ACHN (cell line): ENCODE measurements around the gene CRY2.
"Not testable (repeated sequence)": the region's sequence is repeated elsewhere in the genome, so short reads cannot be mapped to it uniquely, and the experiment has no call there.

Source experiments
- DNase-seq: peaks from one replicate; pipeline ENCODE4 v3.0.0-alpha.2; 2015
- in situ Hi-C: cut with HindIII; loops from 2 replicates; pipeline ENCODE4 v1.10.0; 2017; ENCODE audit warnings: low sequenced_read_pairs, low pct_ligation_motif_present, low pct_unique_long_range_greater_than_20kb

The CRY2 gene

DNA sequence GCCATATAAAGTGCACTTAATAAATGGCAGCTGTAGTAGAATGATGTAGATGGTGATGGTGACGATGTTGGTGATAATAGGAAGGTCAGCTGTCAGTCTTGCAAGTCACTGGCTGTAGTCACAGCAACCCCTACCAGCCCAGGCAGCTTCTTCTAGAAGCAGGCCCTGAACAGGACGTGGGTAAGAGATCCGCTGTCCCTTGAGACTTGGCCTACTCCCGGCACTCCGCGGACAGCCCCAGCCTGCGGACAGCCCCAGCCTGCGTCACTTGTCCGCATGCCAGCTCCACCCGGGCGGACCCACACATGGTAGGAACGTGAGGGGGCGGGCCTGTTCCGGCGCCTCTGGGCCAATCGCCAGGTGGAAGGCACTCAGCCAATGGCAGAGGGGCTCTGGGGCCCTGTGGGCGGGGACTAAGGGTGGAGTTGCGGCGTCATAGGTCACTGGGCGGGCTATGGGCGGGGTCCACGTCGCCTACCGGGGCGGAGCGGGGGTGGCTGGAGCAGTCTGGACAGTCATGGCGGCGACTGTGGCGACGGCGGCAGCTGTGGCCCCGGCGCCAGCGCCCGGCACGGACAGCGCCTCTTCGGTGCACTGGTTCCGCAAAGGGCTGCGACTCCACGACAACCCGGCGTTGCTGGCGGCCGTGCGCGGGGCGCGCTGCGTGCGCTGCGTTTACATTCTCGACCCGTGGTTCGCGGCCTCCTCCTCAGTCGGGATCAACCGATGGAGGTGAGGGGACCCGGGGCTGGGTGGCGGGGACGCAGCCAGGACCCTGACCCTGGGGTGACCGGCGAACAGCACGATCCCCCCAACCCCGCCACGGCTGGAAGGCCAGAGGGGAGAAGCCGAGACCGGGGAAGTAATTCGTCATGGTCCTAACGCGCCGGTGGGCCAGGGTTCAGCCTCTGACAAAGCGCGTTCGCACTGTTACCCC lies at the start of gene CRY2:
Gene CRY2, plus strand, starts transcription at position 502 of the 937 bp plus-strand sequence. Its CDS starts 16 bp downstream, at position 518.
- in situ Hi-C loops = no loop called here
- DNase-seq = peak; percentile 94

DNA sequence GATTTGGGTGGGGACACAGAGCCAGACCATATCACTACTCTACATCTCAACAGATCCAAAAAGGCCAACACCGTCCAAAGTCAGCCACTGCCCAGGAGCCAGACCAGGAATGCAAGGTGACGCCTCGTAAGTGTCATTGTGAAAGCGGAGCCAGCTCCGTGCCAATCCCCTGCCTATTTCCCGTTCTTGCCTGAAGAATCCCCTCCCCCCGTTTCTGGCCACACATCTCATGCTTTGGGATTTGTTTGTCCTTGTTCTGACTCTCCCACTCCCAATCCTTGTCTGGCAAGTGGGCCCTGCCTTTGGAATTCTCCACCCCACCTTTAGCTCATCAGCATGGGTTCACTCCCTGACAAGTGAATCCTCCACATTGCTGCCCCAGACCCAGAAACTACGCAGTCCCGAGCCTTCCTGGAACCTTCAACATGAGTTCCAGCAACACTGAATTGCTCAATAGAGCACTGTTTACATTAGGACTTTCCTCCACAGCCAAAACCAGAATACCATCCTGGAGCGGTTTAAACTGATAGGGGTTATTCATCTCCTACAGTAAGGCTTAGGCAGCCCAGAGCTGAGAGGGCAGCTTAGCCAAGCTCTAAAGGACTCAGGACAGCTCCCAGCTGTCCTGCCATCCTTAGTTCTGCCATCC lies 48.4 kb upstream of the CRY2 start:
- in situ Hi-C loops = no loop called here
- no peak for DNase-seq

DNA sequence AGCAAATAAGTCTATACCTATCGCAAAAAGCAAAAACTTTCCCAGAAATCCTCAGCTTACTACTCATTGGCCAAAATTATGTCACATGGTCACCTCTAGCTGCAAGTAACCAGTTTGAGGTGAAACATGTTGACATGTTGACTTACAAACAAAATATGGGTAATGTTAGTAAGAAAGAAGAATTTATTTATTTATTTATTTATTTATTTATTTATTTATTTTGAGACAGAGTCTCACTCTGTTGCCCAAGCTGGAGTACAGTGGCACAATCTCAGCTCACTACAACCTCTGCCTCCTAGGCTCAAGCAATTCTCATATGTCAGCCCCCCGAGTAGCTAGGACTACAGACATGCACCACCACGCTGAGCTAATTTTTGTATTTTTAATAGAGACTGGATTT lies 47.7 kb upstream of the CRY2 start:
- in situ Hi-C loops = no loop called here
- DNase-seq = no peak

DNA sequence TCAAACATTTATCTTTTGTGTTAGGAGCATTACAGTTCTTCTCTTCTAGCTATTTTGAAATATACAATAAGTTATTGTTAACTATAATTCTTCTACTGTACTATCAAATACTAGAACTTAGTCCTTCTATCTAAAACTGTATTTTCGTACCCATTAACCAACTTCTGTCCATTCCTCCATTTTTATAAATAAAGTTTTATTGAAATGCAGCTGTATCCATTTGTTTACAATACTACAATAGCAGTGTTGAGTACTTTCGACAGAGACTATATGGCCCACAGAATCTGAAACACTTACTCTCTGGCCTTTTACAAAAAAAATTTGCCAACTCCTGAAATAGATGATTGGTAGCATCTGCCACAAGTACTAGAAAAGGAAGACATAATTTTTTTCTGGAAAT lies 47.0 kb upstream of the CRY2 start:
- in situ Hi-C loops = no loop called here
- no peak for DNase-seq

DNA sequence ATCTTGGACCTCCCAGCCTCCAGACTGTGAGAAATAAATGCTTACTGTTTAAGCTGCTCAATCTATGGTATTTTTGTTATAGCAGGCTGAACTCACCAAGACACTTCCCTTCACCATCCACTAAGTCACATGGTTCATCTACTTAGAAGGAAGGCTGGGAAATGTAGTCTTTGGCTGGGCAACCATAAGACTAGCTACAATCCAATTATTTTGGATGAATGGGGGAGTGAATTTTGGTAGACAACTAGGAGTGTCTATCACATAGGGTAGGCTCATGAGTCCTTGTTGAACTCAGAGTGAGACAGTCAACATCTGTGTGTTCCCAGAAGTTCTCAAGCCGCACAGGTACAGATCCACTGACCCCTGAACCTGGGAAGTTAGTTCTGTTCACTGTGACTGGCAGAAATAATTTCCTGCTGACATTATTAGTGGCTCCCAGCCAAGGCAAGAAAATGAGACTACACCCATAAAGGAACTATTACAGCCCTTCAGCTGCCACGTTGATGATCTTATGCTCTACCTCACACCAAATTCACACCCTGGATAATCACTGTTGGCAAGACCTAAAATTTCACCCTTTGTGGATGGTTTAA lies 45.5 kb upstream of the CRY2 start:
- DNase-seq = no peak
- in situ Hi-C loops = no loop called here

DNA sequence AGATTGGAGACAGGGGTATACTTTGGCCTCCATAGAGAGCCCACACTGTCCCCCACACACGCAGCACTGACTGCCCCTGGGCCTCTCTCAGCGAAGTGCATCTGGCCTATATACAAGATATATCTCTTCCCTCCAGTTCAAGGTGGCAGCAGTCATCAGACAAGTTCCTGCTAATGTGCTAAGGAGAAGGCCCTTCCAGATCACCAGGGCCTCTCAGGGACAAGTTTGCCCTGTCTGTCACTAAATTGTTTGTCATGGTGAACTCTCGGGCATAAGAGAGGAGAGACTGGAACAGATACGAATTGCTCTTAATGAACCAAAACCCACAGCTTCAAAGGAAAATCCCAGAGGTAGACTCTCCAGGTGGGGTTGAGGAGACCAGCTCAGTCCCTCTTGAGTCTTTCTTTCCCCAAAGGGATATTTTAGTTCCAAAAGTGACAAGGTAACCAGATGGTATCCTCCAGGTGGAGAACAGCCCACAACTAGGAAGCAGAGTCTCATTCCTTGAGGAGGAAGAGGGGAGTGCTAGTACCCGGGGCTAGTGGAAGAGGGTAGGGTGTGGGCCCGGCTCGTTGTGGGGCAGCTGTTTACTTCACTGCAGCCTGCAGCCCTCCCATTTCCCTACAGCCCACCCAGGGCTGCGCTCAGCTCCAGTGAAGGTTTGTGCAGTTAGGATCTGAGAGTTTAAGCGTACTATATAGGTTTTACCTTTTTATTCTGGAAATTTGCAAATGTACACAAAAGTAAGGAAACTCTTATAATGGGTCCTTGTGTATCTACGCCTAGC lies 44.6 kb upstream of the CRY2 start:
- in situ Hi-C loops = no loop called here
- DNase-seq = no peak

DNA sequence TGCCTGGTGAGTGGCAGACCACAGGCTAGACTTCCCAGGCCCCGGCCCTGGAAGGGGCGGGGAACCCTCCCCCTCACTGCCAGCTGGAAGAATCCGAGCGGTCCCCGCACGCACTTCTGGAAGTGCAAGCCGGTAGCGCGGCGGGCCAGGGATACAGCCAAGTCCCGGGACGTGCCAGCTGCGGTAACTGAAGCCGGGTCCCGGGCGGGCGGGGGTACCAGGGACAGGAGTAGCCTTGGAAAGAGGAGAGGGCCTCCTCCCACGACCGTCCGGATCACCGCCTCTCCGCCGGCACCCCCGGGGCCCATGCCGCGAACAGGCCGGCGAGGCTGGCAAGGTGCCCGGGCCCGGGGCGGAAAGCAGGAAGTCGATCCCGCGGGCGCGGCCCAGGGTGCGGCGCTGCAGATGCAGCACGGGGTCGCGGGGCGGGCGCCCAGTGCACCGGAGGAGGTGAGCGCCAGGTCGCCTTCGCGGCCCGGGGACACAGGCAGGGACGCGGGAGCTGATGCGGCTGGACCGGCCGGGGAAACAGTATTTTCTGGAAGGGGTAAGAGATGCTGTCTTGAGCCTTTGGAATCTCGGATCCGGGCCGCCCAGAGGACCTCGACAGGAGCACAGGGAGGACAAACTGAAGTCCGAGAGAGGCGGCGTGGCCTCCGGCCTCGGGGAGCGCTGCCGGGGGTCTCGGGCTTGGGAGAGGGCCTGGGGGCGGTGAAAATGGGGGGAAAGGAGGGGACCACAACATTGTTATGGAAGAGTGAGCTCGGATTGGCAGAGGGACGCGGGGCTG lies 43.1 kb upstream of the CRY2 start:
- in situ Hi-C loops = no loop called here
- DNase-seq = peak; percentile 54

DNA sequence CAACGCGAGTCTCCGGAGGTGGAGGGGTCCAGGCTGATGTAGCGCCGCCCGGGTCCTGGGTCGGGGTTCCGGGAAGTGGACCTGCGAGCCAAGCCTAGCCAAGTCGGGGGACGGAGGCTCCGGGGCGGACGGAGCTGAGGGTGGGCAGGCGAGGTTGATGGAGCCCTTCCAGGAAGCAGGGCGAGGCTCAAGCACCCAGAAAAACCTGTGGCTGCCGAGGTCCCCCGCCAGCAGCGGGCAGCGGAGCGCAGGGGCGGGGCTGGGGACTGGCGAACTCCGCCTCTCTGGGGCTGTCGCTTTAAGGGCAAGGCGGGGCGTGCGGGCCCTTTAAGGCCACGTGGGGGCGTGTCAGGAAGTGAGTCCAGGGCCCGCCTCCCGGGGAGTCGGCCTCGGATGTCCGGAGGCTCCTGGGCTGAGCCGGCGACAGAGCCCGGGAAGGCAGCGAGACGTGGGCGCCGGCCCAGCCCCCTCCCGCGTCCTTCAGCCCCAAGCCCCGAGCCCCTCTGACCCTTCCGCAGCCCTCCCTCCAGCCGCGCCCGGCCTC lies 42.4 kb upstream of the CRY2 start, which contains the start of gene SLC35C1:
Gene SLC35C1, plus strand, starts transcription at position 389 of the 544 bp plus-strand sequence. CDS start 653 bp downstream, outside the sequence.
- in situ Hi-C loops = no loop called here

DNA sequence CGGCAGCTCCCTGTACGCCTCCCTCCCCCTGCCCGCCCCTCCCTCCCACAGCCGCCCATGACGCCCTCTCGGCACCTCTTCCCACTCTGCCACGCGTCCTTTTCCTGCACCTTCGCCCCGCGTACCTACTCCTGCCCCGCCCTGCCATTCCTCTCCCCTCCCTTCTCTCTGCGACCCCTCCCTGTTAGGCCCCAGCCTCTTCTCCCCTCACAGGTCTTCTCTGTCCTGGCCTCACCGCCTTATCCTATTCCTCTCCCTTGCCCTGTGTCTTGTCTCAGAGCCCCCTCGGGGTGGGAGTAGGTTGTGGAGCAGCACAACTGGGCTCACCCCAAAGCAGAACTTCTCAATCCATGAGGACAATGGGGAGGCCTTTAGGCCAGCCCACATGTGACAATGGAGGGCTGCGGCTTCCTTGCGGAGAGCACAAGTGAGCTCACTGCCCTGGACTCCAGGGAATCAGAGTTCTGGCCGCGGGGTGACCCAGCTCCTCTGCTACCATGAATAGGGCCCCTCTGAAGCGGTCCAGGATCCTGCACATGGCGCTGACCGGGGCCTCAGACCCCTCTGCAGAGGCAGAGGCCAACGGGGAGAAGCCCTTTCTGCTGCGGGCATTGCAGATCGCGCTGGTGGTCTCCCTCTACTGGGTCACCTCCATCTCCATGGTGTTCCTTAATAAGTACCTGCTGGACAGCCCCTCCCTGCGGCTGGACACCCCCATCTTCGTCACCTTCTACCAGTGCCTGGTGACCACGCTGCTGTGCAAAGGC lies 41.8 kb upstream of the CRY2 start:
- DNase-seq = peak; percentile 57
- in situ Hi-C loops = no loop called here

More for the DNA sequence above, 42.4 kb upstream of the CRY2 start, which contains the start of gene SLC35C1:
- peak; percentile 93 for DNase-seq

DNA sequence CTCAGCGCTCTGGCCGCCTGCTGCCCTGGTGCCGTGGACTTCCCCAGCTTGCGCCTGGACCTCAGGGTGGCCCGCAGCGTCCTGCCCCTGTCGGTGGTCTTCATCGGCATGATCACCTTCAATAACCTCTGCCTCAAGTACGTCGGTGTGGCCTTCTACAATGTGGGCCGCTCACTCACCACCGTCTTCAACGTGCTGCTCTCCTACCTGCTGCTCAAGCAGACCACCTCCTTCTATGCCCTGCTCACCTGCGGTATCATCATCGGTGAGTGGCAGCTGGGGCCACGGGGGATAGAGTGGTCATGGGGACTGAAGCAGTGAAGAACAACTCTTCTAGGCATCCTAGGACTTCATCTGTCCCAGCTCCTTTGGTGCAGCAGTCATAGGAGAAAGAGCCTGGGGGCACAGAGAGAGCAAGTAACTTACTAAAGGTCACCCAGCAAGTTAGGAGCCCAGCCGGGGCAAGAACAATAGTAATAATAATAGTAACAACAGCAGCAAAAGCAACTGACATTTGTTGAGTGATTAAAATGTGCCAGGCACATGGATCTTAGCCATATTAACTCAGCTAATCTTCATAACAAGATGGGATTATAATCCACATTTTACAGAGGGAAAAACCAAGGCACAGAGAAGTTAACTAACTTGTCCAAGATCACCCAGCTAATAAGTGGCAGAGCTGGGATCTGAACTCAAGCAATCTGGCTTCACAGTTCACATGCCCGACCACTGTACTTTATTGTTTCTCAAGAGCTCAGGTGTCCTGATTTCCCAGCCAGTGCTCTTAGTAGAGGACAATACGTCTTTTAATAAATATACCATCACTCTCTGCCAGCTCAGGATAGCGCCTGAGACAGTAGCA lies 41.0 kb upstream of the CRY2 start:
- DNase-seq = no peak
- in situ Hi-C loops = no loop called here

DNA sequence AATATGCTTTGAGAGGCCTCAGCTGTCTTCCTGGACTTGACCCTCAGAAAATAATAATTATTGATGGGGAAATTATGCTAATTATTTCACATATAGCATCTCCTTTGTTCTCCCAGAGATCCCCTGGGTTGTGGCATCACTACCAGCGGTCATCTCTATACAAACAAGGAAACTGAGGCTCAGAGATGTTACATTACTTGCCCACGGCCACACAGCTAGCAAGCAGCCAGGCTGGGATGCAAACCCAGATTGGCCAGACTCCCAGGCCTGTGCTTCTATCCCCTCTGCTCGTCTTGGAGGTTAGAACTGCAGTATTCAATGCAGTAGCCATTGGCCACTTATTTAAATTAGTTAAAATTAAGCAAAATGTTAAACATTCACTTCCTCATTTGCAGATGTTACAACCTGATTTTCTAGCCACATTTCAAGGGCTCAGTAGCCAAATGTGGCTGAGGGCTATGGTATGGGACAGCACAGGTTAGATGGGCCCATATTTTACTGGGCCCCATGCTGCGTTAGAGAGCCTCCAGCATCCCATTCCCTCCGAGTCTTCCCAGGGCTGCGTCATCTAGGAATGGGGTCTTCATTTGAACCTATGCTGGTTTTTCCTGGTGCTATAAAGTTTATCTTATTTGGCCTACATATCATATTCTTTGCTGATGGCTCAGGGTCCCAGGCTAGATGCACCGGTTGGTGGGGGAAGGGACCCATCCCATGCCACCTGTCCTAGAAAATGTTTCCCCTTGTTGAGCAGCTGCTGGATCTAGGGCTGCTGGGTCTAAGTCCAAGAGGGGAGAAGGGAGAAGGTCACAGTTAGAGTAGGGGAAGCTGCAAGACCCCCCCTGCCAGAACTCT lies 40.1 kb upstream of the CRY2 start:
- DNase-seq = no peak

DNA sequence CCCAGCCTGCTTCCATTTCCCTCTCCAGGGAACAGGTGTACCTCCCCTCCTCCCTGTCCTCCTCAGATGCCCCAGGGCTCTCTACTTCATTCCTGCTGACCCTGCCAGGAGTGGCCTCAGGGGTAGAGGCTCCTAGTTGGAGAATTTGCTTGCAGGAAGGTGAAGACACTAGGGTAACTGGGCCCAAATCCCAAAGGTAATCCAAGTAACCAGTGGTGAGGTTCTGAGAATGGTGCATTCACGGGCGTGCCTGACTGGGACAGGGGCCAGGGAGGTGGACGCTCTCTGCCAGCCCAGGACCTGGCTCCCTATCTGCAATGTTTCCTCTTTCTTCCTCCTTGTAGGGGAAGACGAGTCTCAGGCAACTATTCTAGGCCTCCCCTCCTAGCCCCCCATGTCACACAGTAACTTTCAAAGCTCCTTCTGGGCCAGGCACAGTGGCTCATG lies 39.5 kb upstream of the CRY2 start:
- no peak for DNase-seq

More for the DNA sequence above, 40.1 kb upstream of the CRY2 start:
- in situ Hi-C loops = no loop called here

DNA sequence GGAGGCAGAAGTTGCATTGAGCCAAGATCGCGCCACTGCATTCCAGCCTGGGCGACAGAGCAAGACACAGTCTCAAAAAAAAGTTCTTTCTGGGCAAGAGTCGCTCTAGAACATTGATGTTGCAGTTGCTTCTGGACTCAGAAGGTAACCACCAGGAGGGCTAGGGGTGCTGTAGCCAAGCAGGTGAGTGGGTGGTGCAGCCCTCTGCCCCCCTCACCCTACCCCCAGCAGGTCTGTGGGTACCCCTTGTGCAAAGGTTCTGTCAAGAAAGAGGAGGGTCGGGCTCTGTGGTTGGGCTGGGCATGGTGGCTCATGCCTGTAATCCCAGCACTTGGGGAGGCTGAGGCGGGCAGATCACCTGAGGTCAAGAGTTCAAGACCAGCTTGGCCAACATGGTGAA lies 38.8 kb upstream of the CRY2 start:
- in situ Hi-C loops, DNase-seq: not testable (repeated sequence)

More for the DNA sequence above, 39.5 kb upstream of the CRY2 start:
- in situ Hi-C loops = no loop called here

DNA sequence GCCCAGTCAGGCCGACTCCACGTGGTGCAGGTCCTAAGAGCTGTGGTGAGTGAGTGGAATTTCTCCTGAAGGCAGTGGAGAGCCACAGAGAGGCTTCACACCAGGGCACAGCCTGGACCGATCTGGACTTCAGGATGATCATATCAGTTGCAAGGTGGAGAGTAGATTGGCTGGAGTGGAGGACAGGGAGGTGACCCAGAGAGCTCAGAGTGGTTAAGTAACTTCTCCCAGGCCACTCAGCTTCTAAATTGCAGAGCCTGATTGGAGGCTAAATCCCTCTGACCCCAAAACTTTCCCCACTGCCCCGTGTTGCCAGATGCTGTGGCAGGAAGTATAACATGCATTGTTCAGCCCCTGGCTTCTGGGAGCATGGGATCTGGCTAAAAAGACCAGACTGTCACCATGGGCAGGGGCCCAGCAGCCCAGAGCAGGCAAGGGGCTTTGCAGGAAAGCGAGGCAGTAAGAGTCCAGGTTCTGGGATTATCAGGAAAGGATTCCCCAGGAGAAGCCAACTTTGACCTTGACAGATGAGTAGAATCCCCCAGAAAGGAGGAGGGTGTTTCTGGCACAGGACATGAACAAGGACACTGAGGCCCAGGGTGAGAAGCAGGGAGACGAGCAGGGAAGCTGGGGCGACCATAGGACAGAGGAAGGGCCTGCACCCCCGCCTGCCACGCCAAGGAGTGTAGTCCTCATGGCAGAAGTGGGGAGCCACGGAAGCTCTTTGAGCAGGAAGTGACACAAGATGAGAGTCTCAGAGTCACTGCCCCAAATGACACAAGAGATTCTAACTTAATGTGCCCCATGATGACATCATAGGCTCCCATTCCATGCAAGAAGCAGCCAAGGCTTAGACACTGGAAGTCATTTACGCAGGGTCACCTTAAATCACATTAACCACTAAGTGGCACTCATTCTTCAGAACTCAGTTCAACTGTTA lies 37.5 kb upstream of the CRY2 start:
- in situ Hi-C loops = no loop called here
- no peak for DNase-seq
